CD4-positive, alpha-beta T cell treated with Interleukin-2 at 100 ng/mL for 4 hours (primary cell): Measurements from ENCODE around the gene PCDHGB6.
"Not testable (repeated sequence)": the region's sequence is repeated elsewhere in the genome, so short reads cannot be mapped to it uniquely, and the experiment has no call there.

ENCODE experiments used
- DNase-seq: peaks from one replicate; pipeline ENCODE4 v3.0.0-alpha.2; 2020; ENCODE audit warnings: low spot score

PCDHGB6 gene

DNA sequence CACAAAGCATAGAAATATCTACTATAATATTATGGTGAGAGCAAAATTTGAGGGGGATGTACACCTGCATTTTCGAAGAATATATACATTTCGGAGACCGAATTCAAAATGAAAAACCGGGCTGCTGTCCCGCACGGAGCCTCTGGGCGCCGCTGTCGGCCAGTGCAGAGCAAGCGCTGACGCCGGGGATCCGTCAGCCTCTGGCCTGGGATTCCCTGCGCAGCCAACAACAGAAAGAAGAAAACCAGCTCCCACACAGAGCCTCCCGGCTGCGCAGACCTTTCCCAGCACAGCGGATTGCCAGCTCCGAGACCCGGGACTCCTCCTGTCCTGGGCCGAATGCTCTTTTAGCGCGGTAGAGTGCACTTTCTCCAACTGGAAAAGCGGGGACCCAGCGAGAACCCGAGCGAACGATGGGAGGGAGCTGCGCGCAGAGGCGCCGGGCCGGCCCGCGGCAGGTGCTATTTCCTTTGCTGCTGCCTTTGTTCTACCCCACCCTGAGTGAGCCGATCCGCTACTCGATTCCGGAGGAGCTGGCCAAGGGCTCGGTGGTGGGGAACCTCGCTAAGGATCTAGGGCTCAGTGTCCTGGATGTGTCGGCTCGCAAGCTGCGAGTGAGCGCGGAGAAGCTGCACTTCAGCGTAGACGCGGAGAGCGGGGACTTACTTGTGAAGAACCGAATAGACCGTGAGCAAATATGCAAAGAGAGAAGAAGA, at the start of gene PCDHGB6:
Gene PCDHGB6, plus strand, starts transcription at position 232 of the 716 bp plus-strand sequence. Its CDS starts 182 bp downstream, at position 414.
- DNase-seq: peak; percentile 34

DNA sequence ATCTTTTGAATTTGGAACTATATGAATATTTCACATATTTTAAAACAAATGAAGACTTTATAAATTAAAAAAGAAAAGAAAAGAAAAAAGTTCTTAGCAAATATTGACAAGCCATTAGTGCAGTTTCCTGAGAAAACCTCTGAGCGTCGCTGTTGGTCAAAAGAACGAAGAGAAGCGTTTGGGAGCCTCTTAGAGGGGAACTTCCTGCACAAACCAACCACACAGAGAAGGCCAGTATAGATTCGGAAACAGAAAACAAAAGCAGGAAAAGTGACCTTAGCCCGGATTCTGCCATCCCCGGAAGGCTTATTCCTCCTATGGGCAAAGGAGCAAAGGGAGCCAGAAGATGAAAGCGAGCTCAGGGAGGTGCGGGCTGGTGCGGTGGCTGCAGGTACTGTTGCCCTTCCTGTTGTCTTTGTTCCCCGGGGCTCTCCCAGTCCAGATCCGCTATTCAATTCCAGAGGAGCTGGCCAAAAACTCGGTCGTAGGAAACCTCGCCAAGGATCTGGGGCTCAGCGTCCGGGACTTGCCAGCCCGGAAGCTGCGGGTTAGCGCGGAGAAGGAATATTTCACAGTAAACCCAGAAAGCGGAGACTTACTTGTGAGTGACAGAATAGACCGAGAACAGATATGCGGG, 47.9 kb upstream of the PCDHGB6 start, which contains the start of gene PCDHGB2:
Gene PCDHGB2, plus strand, starts transcription at position 205 of the 637 bp plus-strand sequence. Its CDS starts 142 bp downstream, at position 347.
- DNase-seq: peak; percentile 30

DNA sequence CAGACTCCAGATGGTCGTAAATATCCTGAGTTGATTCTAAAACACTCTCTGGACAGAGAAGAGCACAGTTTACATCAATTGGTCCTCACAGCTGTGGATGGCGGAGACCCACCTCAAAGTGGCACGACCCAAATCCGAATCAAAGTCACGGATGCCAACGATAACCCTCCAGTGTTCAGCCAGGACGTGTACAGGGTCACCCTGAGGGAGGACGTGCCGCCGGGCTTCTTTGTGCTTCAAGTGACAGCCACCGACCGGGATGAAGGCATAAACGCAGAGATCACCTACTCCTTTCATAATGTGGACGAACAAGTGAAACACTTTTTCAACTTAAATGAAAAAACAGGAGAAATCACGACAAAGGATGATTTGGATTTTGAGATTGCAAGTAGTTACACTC, 47.1 kb upstream of the PCDHGB6 start:
- no peak for DNase-seq

DNA sequence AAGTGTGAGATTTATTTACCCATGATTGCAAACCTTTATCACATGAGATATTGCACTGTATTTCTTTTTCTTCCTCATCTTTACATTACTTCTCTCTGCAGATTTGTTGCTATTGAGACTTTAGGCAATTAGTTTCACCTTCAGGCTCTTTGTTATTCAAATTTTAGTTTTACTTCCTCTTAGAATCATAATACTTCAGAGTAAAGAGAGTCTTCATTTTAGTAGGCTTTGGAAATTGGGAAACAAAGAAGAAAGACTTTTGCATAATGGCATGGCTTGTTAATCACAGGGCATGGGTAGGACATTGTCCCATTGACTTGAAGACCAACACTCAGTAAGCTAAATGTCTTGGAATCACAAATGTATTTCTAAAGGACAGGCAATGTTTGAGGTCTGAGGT, 45.1 kb upstream of the PCDHGB6 start:
- no peak for DNase-seq

DNA sequence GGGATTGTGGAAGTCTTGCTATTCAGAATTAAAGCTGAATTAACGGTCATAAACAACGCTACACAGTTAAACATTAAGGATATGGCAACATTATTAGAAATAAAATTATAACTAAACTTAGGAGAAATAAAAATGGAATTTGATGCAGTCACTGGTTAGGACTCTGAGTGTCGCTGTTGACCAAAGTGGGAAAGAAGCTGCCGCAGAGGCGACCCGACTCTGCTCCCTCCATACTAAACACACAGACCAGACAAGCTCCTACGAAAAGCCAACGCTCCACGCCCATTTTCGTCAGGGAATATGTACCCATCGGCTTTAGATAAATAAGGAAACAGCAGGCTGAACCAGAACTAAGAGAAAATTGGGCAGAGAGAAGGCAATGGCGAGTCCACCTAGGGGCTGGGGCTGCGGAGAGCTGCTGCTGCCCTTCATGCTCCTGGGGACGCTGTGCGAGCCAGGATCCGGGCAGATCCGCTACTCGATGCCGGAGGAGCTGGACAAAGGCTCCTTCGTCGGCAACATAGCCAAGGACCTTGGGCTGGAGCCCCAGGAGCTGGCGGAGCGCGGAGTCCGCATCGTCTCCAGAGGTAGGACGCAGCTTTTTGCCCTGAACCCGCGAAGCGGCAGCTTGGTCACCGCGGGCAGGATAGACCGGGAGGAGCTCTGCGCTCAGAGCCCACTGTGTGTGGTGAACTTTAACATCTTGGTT, 43.7 kb upstream of the PCDHGB6 start, which contains the start of gene PCDHGA5:
Gene PCDHGA5, plus strand, starts transcription at position 211 of the 709 bp plus-strand sequence. Its CDS starts 169 bp downstream, at position 380.
- no peak for DNase-seq

DNA sequence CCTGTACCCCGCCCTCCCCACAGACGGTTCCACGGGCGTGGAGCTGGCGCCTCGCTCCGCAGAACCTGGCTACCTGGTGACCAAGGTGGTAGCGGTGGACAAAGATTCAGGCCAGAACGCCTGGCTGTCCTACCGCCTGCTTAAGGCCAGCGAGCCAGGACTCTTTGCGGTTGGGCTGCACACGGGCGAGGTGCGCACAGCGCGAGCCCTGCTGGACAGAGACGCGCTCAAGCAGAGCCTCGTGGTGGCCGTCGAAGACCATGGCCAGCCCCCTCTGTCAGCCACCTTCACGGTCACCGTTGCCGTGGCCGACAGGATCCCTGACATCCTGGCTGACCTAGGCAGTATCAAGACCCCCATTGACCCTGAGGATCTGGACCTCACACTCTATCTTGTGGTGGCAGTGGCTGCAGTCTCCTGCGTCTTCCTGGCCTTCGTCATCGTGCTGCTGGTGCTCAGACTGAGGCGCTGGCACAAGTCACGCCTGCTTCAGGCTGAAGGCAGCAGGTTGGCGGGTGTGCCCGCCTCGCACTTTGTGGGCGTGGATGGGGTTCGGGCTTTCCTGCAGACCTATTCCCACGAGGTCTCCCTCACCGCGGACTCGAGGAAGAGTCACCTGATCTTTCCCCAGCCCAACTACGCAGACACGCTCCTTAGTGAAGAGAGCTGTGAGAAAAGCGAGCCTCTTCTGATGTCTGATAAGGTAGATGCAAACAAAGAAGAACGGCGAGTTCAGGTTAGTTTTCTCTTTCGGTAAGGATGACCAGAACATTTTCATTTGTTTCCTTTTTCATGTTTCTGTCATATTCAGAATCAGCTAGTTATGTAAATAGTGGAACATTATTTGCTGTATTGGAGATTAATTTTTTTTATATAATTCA, 41.6 kb upstream of the PCDHGB6 start:
- DNase-seq: no peak

DNA sequence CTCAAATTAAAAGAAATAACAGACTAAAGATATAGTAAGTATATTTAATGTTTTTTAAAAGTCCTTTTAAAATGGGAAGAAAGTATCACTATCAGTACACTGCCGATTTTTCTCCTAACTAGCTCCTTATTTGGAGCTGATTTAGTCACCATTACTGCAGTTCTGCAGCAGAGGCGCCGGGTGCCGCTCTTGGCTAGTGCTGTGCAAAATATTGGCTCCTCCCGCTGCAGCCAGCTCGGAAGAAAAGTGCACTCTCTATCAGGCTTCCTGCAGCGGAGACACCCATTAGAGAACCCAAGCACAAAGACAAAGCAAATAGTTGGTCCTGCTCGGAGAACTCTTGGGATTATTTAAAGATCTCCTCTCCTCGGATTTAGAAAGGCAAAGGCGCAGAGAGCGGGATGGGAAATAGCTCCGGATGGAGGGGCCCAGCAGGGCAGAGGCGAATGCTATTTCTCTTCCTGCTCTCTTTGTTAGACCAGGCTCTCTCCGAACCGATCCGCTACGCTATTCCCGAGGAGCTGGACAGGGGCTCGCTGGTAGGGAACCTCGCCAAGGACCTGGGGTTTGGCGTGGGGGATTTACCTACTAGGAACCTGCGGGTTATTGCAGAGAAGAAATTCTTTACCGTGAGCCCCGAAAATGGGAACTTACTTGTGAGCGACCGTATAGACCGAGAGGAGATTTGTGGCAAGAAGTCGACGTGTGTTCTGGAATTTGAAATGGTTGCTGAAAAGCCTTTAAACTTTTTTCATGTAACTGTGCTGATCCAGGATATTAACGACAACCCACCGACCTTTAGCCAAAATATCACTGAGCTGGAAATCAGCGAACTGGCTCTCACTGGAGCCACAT, 37.6 kb upstream of the PCDHGB6 start, which contains the start of gene PCDHGB3:
Gene PCDHGB3, plus strand, starts transcription at position 249 of the 855 bp plus-strand sequence. Its CDS starts 153 bp downstream, at position 402.
- peak; percentile 41 for DNase-seq

DNA sequence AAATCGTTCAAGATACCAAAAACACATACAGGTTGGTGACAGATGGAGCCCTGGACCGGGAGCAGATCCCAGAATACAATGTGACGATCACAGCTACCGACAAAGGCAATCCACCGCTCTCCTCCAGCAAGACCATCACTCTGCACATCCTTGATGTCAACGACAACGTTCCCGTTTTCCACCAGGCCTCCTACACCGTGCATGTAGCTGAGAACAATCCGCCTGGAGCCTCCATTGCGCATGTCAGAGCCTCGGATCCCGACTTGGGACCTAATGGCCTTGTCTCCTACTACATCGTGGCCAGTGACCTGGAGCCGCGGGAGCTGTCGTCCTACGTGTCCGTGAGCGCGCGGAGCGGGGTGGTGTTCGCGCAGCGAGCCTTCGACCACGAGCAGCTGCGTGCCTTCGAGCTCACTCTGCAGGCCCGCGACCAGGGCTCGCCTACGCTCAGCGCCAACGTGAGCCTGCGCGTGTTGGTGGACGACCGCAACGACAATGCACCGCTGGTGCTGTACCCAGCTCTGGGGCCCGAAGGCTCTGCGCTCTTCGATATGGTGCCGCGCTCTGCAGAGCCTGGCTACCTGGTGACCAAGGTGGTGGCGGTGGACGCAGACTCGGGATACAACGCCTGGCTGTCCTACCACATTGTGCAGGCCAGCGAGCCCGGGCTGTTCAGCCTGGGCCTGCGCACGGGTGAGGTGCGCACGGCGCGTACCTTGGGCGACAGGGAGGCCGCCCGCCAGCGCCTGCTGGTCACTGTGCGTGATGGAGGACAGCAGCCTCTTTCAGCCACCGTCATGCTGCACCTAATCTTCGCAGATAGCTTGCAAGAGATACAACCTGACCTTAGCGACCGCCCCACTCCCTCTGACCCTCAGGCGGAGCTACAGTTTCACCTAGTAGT, 36.0 kb upstream of the PCDHGB6 start:
- DNase-seq: no peak

DNA sequence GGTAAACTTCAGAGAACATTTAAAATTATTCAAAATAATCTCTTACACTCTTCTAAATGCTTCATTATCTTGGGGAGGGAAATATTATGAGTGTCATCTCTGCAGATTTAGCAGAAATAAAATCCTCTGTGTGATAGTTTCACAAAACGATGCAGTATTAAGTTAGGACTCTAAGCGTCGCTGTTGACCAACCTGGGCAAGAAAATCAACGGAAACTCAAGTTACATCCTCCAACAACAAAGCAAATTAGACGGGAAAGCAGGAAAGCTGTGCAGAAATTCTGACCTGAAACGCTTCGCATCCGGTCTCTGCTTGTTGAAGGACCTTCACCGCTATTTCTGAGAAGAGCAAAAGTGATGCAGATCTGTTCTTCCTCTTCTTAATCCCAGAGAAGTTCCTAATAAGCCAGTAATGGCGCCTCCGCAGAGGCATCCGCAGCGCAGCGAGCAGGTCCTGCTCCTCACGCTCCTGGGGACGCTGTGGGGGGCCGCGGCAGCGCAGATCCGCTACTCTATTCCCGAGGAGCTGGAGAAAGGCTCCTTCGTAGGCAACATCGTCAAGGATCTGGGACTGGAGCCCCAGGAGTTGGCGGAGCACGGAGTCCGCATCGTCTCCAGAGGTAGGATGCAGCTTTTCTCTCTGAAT, 34.0 kb upstream of the PCDHGB6 start, which contains the start of gene PCDHGA6:
Gene PCDHGA6, plus strand, starts transcription at position 219 of the 645 bp plus-strand sequence. Its CDS starts 193 bp downstream, at position 412.
- DNase-seq: peak; percentile 8

DNA sequence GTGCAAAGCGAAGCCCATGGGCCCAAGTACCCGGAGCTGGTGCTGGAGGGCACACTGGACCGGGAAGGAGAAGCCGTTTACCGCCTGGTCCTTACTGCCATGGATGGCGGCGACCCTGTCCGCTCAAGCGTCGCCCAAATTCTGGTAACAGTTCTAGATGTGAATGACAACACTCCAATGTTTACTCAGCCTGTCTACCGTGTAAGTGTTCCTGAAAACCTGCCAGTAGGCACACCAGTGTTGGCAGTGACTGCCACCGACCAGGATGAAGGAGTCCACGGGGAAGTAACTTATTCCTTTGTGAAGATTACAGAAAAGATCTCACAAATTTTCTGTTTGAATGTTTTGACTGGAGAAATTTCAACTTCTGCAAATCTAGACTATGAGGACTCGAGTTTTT, 33.2 kb upstream of the PCDHGB6 start:
- DNase-seq: no peak

DNA sequence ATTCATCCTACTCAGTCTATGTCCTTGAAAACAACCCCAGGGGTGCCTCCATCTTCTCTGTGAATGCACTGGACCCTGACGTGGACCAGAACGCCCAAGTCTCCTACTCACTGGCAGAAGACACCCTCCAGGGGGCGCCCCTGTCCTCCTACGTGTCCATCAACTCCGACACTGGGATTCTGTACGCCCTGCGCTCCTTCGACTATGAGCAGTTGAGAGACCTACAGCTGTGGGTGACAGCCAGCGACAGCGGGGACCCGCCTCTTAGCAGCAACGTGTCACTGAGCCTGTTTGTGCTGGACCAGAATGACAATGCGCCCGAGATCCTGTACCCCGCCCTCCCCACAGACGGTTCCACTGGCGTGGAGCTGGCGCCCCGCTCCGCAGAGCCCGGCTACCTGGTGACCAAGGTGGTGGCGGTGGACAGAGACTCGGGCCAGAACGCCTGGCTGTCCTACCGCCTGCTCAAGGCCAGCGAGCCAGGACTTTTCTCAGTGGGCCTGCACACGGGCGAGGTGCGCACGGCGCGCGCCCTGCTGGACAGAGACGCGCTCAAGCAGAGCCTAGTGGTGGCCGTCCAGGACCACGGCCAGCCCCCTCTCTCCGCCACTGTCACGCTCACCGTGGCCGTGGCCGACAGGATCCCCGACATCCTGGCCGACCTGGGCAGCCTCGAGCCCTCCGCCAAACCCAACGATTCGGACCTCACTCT, 32.2 kb upstream of the PCDHGB6 start:
- not testable (repeated sequence) for DNase-seq

DNA sequence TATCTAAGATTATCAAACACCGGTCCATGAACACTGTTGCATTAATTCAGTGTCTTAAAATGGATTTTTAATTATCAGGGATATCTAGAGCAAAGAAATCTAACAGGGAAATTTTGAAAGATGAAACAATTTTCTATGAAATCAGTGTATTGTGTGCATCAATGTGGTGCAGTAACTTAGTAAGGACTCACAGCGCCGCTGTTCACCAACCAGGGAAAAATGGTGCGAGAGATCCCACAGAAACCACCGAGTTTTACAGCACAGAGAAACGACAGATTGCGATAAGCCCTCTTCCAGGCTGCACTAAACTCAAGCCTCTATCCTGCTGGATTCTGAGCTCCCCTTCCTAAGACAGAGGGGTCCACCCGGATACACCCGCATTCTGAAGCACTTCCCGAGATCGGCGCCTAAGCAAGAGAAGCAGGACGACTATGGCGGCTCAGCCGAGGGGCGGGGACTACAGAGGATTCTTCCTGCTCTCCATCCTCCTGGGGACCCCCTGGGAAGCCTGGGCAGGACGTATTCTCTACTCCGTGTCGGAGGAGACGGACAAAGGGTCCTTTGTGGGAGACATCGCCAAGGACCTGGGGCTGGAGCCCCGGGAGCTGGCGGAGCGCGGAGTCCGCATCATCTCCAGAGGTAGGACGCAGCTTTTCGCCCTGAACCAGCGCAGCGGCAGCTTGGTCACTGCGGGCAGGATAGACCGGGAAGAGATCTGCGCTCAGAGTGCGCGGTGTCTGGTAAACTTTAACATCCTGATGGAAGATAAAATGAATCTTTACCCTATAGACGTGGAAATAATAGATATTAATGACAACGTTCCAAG, 25.1 kb upstream of the PCDHGB6 start, which contains the start of gene PCDHGA7:
Gene PCDHGA7, plus strand, starts transcription at position 274 of the 826 bp plus-strand sequence. Its CDS starts 158 bp downstream, at position 432.
- no peak for DNase-seq

DNA sequence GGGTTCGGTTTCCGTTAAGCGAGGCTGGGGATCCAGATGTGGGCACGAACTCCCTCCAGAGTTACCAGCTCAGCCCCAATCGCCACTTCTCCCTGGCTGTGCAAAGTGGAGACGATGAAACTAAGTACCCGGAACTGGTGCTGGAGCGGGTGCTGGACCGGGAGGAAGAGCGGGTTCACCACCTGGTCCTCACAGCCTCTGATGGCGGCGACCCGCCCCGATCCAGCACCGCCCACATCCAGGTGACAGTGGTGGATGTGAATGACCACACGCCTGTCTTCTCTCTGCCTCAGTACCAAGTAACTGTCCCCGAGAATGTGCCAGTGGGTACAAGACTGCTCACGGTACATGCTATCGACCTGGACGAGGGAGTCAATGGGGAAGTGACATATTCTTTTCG, 24.5 kb upstream of the PCDHGB6 start:
- DNase-seq: no peak

DNA sequence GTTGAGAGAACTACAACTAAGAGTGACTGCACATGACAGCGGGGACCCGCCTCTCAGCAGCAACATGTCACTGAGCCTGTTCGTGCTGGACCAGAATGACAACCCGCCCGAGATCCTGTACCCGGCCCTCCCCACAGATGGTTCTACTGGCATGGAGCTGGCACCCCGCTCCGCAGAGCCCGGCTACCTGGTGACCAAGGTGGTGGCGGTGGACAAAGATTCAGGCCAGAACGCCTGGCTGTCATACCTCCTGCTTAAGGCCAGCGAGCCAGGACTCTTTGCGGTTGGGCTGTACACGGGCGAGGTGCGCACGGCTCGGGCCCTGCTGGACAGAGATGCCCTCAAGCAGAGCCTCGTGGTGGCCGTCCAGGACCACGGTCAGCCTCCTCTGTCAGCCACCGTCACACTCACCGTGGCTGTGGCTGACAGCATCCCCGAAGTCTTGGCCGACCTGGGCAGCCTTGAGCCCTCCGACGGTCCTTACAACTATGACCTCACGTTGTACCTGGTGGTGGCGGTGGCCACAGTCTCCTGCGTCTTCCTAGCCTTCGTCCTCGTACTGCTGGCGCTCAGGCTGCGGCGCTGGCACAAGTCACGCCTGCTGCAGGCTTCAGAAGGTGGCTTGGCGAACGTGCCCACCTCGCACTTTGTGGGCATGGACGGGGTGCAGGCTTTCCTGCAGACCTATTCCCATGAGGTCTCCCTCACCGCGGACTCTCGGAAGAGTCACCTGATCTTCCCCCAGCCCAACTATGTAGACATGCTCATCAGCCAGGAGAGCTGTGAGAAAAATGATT, 23.2 kb upstream of the PCDHGB6 start:
- no peak for DNase-seq

DNA sequence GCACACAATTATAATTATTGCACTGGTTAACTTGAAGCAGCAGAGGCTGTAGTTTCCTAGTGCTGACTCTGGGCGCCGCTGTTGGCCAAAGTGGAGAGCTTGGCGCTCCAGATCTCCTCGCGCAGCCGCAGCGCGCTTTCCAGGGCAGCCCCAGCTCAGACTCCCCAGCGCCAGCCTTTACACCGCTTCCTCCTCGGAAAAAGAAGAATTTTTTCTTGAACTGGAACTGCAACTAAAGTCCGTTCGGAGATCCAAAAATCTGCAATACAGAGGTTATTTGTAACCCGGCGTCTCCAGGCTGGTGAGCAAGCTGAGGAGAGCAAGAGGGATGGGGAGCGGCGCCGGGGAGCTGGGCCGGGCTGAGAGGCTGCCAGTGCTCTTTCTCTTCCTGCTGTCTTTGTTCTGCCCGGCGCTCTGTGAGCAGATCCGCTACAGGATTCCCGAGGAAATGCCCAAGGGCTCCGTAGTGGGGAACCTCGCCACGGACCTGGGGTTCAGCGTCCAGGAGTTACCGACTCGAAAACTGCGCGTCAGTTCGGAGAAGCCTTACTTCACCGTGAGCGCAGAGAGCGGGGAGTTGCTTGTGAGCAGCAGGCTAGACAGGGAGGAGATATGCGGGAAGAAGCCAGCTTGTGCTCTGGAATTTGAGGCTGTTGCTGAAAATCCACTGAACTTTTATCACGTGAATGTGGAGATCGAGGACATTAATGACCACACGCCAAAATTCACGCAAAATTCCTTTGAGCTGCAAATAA, 20.1 kb upstream of the PCDHGB6 start, which contains the start of gene PCDHGB4:
Gene PCDHGB4, plus strand, starts transcription at position 142 of the 755 bp plus-strand sequence. Its CDS starts 187 bp downstream, at position 329.
- DNase-seq: peak; percentile 22
